Breast epithelium (tissue), 4 donors: ENCODE results near the gene SSR3. TPM values are rescaled to one million over a fixed set of nuclear protein-coding genes. Genes with fewer than 3 reads are reported as not detected.
A peak's percentile ranks its signal among the peaks of the same experiment; 100 is the strongest.

Source experiments
- DNase-seq, 2 donors: peaks; one replicate each; pipeline ENCODE4 v3.0.0-alpha.2; 2019; ENCODE audit warnings: low spot score in 2 of 2
- H3K27ac ChIP-seq, 2 donors: fragments of 200-600 bp; sonication (generic) in 1 of 2; one replicate each; pipeline ENCODE4 v1.5.1; 2016 to 2019; ENCODE audit warnings: mild to moderate bottlenecking in 1 of 2
- H3K27me3 ChIP-seq, 2 donors: fragments of 200-600 bp; sonication (generic) in 1 of 2; one replicate each; pipeline versions ENCODE4 v1.5.1 to v1.6.0; 2017 to 2019; ENCODE audit warnings: control low read depth in 1 of 2, mild to moderate bottlenecking in 1 of 2
- H3K36me3 ChIP-seq: fragments of 200-600 bp; one replicate; pipeline ENCODE4 v1.5.1; 2019
- H3K4me1 ChIP-seq, 2 donors: fragments of 200-600 bp; sonication (generic); one replicate each; pipeline ENCODE4 v1.5.1; 2016 to 2019; ENCODE audit warnings: control low read depth in 1 of 2
- H3K4me3 ChIP-seq, 3 donors: fragments of 200-600 bp; sonication (generic); 1 replicate in 2 of 3; 2 replicates in 1 of 3; pipeline ENCODE4 v1.5.1; 2016 to 2019; ENCODE audit warnings: mild to moderate bottlenecking in 3 of 3, moderate library complexity in 2 of 3
- H3K9me3 ChIP-seq, 2 donors: fragments of 200-600 bp; sonication (generic) in 1 of 2; one replicate each; pipeline ENCODE4 v1.5.1; 2016 to 2019; ENCODE audit warnings: control low read depth in 1 of 2
- POLR2A ChIP-seq: fragments of 450-650 bp; IDR thresholded peaks from one replicate; pipeline ENCODE4 v1.6.1; 2016; ENCODE audit warnings: antibody characterized with exemption, mild to moderate bottlenecking, moderate library complexity
- POLR2AphosphoS5 ChIP-seq, 3 donors: sonication (generic); formaldehyde crosslinking; IDR thresholded peaks; one replicate each; pipeline ENCODE4 v1.6.1; 2017; ENCODE audit warnings: antibody characterized with exemption in 3 of 3
- intact Hi-C: fragments of 100-400 bp; cut with DNase I; formaldehyde crosslinking; loops from one replicate; pipeline ENCODE4 v1.15.1; 2023; ENCODE audit warnings: low total_unique reads
- total RNA-seq, 3 donors: library from RNA; depleted of rRNA; stranded (reverse); fragments of >200 nt; gene quantifications; one replicate each; pipeline ENCODE4 v1.1.0, GENCODE V29; 2016
- TF ChIP-seq, protein P1 (sequence below), 3 donors: fragments of 450-650 bp; IDR thresholded peaks; one replicate each; pipeline ENCODE4 v1.5.1; 2016 to 2017; ENCODE audit warnings: antibody characterized with exemption in 3 of 3, mild to moderate bottlenecking in 3 of 3, moderate library complexity in 3 of 3

SSR3 gene
- 100 to 1,000 TPM; 109 to 156 (median 110) TPM for total RNA-seq

DNA sequence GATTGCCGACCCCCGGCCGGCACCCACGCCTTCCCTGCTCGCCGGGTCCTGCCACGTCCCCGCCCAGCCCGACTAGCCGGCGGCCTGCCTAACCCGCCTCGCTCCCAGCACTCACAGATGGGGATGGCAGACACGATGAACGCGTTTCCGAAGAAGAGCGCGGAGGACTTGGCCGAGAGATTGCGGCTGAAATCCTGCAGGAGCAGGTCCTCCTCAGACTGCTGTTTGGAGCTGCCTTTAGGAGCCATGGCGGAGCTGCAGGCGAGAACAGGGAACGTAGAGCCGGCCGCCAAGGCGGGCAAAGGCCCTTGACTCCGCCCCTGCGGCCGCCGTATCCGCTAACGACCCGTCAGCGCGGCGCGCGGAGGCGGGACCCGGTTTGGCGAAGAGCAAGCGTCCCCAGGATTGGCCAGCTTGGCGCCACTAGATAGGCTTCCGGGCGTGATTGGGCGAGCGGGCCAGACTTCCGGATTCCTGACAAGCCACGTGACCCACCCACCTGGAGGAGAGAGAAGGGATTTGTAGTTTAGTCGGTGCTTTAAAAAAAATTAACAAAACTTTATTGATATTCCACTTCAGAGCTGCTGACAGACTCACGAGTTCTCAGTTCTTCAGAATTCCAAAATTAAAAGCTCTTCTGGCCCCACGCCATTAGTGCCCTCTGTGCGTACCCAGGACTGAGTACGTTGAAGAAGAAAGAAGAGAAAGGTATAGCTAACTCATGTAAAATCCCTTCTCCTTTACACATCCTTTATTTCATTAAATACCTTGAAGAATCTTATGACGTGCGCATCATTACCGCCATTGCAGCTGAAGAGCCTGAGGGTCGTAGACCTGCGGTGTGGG, at the start of gene SSR3:
SSR3 (minus strand) TSS at position 276 of the 846 bp plus-strand sequence; CDS start at position 248, 28 bp downstream.
- Histone ChIP-seq H3K9me3 (no peaks in the 10 kb centered on the region), H3K27ac (peak within 1 kb of the TSS; percentile 88 to 92)

DNA sequence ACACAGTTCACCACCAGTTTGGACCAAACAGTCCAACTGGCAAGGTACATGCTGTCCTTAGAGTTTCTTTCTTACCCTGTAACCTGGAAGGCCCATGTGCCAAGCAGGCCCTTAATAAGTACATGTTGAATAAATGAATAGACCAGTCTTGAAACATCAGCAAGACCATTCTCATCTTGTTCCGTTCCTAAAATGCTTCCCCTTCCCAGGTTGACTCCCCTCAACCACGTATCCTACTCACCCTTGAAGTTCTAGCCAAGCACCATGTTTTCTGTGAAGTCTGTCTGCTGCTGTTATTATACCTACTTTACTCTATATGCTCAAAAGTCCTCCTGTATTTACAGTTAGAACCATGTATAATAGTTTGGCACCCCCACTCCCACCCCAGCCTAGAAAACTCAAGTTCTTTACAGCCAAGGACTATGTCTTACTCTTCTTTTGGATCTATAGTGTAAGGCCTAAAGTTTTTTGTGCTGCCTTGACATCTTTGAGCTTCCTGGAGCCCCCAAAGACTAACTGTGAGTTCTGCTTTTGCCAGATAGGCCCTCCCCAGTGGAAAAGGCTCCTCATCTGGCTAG, 49.2 kb upstream of the SSR3 start:
- Histone ChIP-seq H3K27ac (no peak overlapping the region), H3K4me1 (no peaks in the 10 kb centered on the region), H3K4me3 (no peak overlapping the region), H3K36me3 (no peaks in the 10 kb centered on the region), H3K27me3 (peaks cover 0 to 2% of the 10 kb centered on the region in 2 donors), H3K9me3 (no peaks in the 10 kb centered on the region)
- TF ChIP-seq POLR2A = no peak
- TF ChIP-seq, protein P1, sequence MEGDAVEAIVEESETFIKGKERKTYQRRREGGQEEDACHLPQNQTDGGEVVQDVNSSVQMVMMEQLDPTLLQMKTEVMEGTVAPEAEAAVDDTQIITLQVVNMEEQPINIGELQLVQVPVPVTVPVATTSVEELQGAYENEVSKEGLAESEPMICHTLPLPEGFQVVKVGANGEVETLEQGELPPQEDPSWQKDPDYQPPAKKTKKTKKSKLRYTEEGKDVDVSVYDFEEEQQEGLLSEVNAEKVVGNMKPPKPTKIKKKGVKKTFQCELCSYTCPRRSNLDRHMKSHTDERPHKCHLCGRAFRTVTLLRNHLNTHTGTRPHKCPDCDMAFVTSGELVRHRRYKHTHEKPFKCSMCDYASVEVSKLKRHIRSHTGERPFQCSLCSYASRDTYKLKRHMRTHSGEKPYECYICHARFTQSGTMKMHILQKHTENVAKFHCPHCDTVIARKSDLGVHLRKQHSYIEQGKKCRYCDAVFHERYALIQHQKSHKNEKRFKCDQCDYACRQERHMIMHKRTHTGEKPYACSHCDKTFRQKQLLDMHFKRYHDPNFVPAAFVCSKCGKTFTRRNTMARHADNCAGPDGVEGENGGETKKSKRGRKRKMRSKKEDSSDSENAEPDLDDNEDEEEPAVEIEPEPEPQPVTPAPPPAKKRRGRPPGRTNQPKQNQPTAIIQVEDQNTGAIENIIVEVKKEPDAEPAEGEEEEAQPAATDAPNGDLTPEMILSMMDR (IDR thresholded peaks at IDR 0.05) = no peak
- TF ChIP-seq POLR2AphosphoS5 (IDR thresholded peaks at IDR 0.05) = no peak
- intact Hi-C loops = no loop called here
- no peak for DNase-seq

More for the DNA sequence above, at the start of gene SSR3:
- H3K4me3 ChIP-seq = peak within 1 kb of the TSS; percentile 76 to 91 (median 89)
- no peaks in the 10 kb centered on the region for H3K36me3 ChIP-seq
- intact Hi-C loops = no loop called here
- DNase-seq = peak; percentile 99
- TF ChIP-seq, protein P1 (IDR thresholded peaks at IDR 0.05) = peak; percentile 69 to 93 (median 89)
- TF ChIP-seq POLR2A (peak; percentile 66), POLR2AphosphoS5 (IDR thresholded peaks at IDR 0.05) (peak; percentile 81 to 92 (median 87))
- no peaks in the 10 kb centered on the region for H3K4me1 ChIP-seq
- no peaks in the 10 kb centered on the region for H3K27me3 ChIP-seq

DNA sequence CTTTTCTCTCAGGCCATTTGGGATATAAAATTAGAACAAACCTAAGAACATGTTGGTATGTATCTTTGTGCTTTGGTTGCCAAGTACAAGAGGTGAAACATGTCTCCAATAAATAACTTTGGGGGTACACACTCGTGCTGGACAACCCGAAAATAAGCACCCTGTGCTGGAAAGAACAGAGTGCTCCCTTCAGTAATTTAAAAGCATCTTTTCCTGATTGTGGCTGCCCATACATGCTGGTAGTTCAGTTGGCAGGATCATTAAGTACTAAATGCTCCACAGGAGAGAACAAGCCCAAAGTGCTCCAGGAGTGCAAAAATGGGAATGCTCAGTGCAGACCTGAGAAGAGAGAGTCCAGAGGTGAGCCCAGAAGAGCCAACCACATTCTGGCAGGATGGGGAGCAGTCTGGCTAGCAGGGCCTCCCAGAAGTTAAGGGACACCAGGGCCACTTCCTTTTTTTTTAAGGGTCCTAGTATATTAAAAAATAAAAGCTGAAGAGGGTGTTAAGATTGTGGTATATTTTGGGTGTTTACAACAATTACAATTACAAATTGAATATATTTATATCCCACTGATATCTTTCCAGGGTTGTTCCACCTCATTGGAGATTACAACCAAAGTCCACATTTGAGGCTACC, 48.6 kb upstream of the SSR3 start:
- H3K4me1 ChIP-seq = no peaks in the 10 kb centered on the region
- TF ChIP-seq POLR2AphosphoS5 (IDR thresholded peaks at IDR 0.05) (no peak), POLR2A (no peak)
- TF ChIP-seq, protein P1 (IDR thresholded peaks at IDR 0.05) = no peak
- no peak overlapping the region for H3K27ac ChIP-seq
- no peaks in the 10 kb centered on the region for H3K9me3 ChIP-seq
- H3K27me3 ChIP-seq = peaks cover 0 to 2% of the 10 kb centered on the region in 2 donors
- no peak for DNase-seq
- H3K4me3 ChIP-seq = no peak overlapping the region
- H3K36me3 ChIP-seq = no peaks in the 10 kb centered on the region
- intact Hi-C loops = no loop called here

DNA sequence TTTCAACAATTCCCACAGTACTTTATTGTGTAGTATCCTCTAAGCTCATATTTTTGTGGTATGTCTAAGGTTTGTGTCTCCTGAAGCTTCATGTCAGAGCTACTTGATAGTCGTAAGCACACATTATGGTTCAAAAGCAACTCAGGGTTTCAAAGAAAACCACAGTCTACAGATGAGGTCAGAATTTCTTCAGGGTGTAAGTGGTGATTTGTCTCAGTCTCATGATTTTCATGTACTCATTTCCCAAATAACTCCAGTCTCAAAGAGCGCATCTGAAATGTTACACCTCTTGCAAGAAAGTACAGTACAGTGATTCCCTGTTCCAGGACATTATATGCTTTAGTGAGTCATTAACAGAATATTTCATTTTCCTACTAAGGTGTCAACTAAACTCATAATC, 47.5 kb upstream of the SSR3 start:
- no peak for DNase-seq
- H3K27ac ChIP-seq = no peak overlapping the region
- intact Hi-C loops = no loop called here

More for the DNA sequence above, 47.5 kb upstream of the SSR3 start:
- no peaks in the 10 kb centered on the region for H3K4me1 ChIP-seq
- TF ChIP-seq POLR2AphosphoS5 (IDR thresholded peaks at IDR 0.05) (no peak), POLR2A (no peak)
- TF ChIP-seq, protein P1 (IDR thresholded peaks at IDR 0.05) = no peak
- H3K9me3 ChIP-seq = no peaks in the 10 kb centered on the region
- peaks cover 0 to 2% of the 10 kb centered on the region in 2 donors for H3K27me3 ChIP-seq
- H3K36me3 ChIP-seq = no peaks in the 10 kb centered on the region
- no peak overlapping the region for H3K4me3 ChIP-seq
